ENCODE data around the gene C19orf38.

DNA sequence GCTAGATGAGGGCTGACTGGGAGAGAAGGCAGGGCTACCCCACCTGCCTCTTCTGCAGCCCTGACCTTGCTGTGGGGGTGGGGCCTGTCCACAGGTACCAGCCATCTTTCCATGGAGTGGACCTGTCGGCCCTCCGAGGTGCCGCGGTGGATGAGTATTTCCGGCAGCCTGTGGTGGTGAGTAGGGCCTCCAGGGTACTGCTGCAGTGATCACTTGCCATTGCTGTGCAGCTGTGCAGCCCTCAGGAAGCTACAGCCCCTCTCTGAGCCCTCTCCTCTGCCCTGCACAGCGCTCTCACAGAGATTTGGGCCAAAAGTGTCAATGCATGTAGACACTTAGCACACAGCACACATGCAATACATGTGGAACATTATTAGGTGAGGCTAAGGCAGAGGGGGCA is 68.4 kb downstream of the C19orf38 start:
- TF ChIP-seq, protein P1, sequence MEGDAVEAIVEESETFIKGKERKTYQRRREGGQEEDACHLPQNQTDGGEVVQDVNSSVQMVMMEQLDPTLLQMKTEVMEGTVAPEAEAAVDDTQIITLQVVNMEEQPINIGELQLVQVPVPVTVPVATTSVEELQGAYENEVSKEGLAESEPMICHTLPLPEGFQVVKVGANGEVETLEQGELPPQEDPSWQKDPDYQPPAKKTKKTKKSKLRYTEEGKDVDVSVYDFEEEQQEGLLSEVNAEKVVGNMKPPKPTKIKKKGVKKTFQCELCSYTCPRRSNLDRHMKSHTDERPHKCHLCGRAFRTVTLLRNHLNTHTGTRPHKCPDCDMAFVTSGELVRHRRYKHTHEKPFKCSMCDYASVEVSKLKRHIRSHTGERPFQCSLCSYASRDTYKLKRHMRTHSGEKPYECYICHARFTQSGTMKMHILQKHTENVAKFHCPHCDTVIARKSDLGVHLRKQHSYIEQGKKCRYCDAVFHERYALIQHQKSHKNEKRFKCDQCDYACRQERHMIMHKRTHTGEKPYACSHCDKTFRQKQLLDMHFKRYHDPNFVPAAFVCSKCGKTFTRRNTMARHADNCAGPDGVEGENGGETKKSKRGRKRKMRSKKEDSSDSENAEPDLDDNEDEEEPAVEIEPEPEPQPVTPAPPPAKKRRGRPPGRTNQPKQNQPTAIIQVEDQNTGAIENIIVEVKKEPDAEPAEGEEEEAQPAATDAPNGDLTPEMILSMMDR (IDR thresholded peaks at IDR 0.05), result no peak
- TF ChIP-seq POLR2A (IDR thresholded peaks at IDR 0.05), result no peak

Measured in testis (tissue), 2 donors.